NCI-H146 treated with DMSO at 0.1 percent for 48 hours (cell line): ENCODE results near the gene TELO2.

Experiments used
- DNase-seq: peaks from one replicate; lab custom pipeline; 2025; ENCODE audit not compliant: unreplicated experiment; lab: John Stamatoyannopoulos, UW

Gene TELO2

GRCh38 chr16:1550696-1551095 lies 57.5 kb downstream of the TELO2 start:
- DNase-seq = no peak

DNA sequence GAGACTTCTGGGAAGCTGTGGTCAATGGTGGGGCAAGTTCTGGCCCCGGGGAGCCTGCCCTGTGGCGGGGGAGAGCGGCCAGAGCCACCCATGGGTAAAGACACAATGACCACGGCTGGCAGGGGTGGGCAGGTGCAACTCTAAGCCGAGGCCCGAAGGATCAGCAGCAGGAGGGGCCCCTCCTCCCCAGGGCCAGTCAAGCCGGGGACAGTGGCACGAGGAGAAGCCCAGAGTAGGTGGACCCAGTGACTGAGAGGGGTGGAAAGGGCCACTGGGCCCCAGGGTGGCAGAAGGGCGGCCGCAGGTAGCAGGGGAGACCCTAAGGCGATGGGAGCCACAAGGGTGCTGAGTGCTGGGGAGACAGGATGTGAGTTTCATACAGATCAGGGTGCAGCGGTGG lies 58.0 kb downstream of the TELO2 start:
- DNase-seq = no peak

DNA sequence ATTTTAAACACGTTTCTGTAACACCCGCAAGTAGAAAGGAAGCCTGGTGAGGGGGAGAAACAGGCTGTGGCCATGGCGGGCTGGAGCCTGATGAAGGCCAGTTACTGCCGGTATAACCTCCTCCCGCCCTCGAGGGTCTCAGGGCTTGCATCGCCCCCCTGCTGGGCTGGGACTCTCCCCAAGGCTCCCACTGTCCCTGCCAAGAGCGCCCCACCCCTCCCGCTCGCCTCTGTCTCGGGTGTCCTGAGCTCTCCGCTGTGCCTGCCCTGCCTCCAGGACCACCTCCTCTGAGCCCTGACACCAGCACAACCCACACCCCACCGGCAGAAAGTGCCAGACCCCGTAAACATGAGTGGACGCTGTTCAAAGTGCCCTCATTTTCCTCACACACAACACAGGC lies 59.0 kb downstream of the TELO2 start:
- DNase-seq = no peak

GRCh38 chr16:1553946-1554825 lies 61.0 kb downstream of the TELO2 start:
- DNase-seq = no peak

DNA sequence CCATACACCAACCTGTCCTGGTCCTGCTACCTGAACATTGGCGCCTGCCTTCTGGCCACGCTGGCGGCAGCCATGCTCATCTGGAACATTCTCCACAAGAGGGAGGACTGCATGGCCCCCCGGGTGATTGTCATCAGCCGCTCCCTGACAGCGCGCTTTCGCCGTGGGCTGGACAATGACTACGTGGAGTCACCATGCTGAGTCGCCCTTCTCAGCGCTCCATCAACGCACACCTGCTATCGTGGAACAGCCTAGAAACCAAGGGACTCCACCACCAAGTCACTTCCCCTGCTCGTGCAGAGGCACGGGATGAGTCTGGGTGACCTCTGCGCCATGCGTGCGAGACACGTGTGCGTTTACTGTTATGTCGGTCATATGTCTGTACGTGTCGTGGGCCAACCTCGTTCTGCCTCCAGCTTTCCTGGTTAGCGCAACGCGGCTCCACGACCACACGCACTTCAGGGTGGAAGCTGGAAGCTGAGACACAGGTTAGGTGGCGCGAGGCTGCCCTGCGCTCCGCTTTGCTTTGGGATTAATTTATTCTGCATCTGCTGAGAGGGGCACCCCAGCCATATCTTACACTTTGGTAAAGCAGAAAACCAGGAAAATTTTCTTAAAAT lies 61.8 kb downstream of the TELO2 start:
- DNase-seq = no peak

- DNase-seq = no peak
Measured at GRCh38 chr16:1556254-1556653, 63.1 kb downstream of the TELO2 start.

GRCh38 chr16:1557074-1557473 lies 63.9 kb downstream of the TELO2 start:
- no peak for DNase-seq

DNA sequence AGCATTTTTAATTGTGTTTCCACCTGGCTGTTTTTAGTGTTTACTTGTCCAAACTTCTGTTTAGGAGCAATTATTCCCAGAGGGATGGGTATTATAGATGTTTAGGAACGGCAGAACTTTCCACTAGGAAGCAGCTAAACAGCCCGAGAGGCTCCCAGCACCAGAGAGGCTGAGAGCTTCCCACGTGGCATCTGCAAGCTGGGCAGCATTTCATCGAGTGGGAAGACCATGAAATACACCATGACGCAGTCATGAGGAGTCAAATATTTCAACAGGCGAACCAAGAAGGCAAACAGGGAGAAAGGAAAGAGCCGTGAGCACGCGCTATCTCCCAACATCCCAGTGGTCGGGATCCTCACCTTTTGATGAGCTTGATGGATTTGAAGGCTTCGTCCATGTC lies 64.4 kb downstream of the TELO2 start:
- no peak for DNase-seq

DNA sequence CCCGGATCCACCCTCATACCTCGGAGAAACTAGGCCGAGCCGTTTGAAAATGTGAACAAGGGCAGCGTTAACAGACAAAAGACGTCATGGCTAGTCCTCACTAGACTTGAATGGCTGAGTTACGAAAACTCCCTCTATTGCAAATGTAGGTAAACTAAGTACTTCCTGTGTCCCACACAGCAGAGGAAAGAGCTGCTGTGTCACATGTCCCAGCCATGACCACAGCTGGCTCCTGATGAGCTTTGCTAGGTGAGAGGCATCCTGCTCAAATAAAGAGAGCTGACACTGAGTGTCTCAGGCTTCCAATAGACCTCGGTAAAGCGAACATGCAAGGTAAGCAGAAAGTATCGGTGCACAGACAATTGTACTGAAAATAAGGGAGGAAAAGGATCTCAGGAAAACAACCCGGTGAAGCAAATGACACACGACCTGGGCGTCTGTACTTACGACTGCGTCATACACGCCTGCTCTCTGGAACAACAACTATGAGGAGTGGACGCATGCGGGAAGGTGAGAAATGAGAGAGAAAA lies 66.4 kb downstream of the TELO2 start:
- DNase-seq = no peak
